Esophagus squamous epithelium (tissue), 4 donors: Measurements from ENCODE around the gene A1BG.
"Not testable (repeated sequence)": the region's sequence is repeated elsewhere in the genome, so short reads cannot be mapped to it uniquely, and the experiment has no call there.

Experiments used
- POLR2A ChIP-seq, 4 donors: fragments of 450-650 bp; IDR thresholded peaks; one replicate each; pipeline ENCODE4 v1.6.1; 2017; ENCODE audit warnings: antibody characterized with exemption in 4 of 4, mild to moderate bottlenecking in 4 of 4, moderate library complexity in 3 of 4
- TF ChIP-seq, protein P1 (sequence below), 6 experiments: fragments of 450-650 bp in 4 of 6; fragments of 200-600 bp in 2 of 6; sonication (generic) in 2 of 6; IDR thresholded peaks; one replicate each; pipeline ENCODE4 v1.5.1; 2016 to 2019; ENCODE audit warnings: antibody characterized with exemption in 6 of 6, mild to moderate bottlenecking in 4 of 6, moderate library complexity in 4 of 6

DNA sequence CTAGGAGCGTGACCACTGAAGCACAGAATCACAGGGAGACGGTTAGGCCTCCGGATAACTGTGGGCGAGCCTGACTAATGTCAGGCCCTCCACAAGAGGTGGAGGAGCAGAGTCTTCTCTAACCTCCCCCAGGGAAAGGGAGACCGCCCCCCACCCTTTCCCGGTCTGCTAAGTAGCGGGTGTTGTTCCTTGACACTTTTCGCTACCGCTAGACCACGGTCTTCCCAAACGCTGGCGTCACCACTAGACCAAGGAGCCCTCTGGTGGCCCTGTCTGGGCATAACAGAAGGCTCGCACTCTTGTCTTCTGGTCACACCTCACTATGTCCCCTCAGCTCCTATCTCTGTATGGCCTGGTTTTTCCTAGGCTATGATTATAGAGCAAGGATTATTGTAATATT is 42.6 kb downstream of the A1BG start:
- TF ChIP-seq, protein P1, sequence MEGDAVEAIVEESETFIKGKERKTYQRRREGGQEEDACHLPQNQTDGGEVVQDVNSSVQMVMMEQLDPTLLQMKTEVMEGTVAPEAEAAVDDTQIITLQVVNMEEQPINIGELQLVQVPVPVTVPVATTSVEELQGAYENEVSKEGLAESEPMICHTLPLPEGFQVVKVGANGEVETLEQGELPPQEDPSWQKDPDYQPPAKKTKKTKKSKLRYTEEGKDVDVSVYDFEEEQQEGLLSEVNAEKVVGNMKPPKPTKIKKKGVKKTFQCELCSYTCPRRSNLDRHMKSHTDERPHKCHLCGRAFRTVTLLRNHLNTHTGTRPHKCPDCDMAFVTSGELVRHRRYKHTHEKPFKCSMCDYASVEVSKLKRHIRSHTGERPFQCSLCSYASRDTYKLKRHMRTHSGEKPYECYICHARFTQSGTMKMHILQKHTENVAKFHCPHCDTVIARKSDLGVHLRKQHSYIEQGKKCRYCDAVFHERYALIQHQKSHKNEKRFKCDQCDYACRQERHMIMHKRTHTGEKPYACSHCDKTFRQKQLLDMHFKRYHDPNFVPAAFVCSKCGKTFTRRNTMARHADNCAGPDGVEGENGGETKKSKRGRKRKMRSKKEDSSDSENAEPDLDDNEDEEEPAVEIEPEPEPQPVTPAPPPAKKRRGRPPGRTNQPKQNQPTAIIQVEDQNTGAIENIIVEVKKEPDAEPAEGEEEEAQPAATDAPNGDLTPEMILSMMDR (IDR thresholded peaks at IDR 0.05) = peak in 5 of 6 experiments; percentile 19 to 51 (median 32)
- TF ChIP-seq POLR2A (IDR thresholded peaks at IDR 0.05) = not testable (repeated sequence)
